WTC11 (cell line): ENCODE measurements around the gene VGF. TPM values are rescaled to one million over a fixed set of nuclear protein-coding genes. Genes with fewer than 3 reads are reported as not detected.

Experiments
- ATAC-seq: fragments of 200-7000 bp; cut with Tn5 transposase; 2 replicates; pipeline ENCODE4 v1.10.0; 2021; ENCODE audit warnings: mild to moderate bottlenecking, moderate library complexity
- CTCF ChIA-PET: fragments of 300-600 bp; sonication (Branson Sonifier 250); formaldehyde crosslinking; loops from one replicate; lab custom pipeline; 2021; ENCODE audit warnings: antibody characterized with exemption; lab: Charles Lee
- POLR2A ChIA-PET: fragments of 350-600 bp; sonication (Branson Sonifier 250); formaldehyde crosslinking; loops from one replicate; lab custom pipeline; 2021; ENCODE audit warnings: antibody characterized with exemption; lab: Charles Lee
- DNase-seq: peaks from one replicate; pipeline ENCODE4 v3.0.0; 2021; ENCODE audit warnings: low spot score
- H3K27ac Mint-ChIP-seq: 2 replicates; pipeline ENCODE4 v1.8.0; 2021; ENCODE audit warnings: mixed read lengths
- H3K27me3 Mint-ChIP-seq: 2 replicates; pipeline ENCODE4 v1.8.0; 2021; ENCODE audit warnings: low read depth, mild to moderate bottlenecking, moderate library complexity, mixed read lengths
- H3K36me3 Mint-ChIP-seq: 2 replicates; pipeline ENCODE4 v1.8.0; 2021; ENCODE audit warnings: mixed read lengths
- H3K4me1 Mint-ChIP-seq: 2 replicates; pipeline ENCODE4 v1.8.0; 2022; ENCODE audit warnings: mixed read lengths
- H3K4me3 Mint-ChIP-seq: 2 replicates; pipeline ENCODE4 v1.8.0; 2021; ENCODE audit warnings: mild to moderate bottlenecking, moderate library complexity, mixed read lengths
- H3K9me3 Mint-ChIP-seq: 2 replicates; pipeline ENCODE4 v1.8.0; 2021; ENCODE audit warnings: mixed read lengths
- CREM ChIP-seq: sonication (generic); formaldehyde crosslinking; IDR thresholded peaks from 2 replicates; pipeline ENCODE4 v1.8.1; 2022; ENCODE audit warnings: mild to moderate bottlenecking, missing genetic modification reagents, moderate library complexity
- EMX1 ChIP-seq: fragments of 250-450 bp; sonication (Bioruptor Pico); IDR thresholded peaks from 2 replicates; pipeline ENCODE4 v1.8.0; 2021; ENCODE audit warnings: mild to moderate bottlenecking
- GRHL2 ChIP-seq: fragments of 250-450 bp; sonication (Bioruptor Pico); IDR thresholded peaks from 2 replicates; pipeline ENCODE4 v1.8.0; 2022; ENCODE audit warnings: mild to moderate bottlenecking, moderate library complexity; ENCODE audit not compliant: insufficient replicate concordance, severe bottlenecking
- GTF2I ChIP-seq: fragments of 250-450 bp; sonication (Bioruptor Pico); conservative IDR thresholded peaks from 2 replicates; pipeline ENCODE4 v1.4.0; 2021; ENCODE audit warnings: mild to moderate bottlenecking
- IRF2 ChIP-seq: sonication (generic); formaldehyde crosslinking; IDR thresholded peaks from 2 replicates; pipeline ENCODE4 v1.8.0; 2022; ENCODE audit warnings: low read depth, missing genetic modification reagents, borderline replicate concordance
- JAZF1 ChIP-seq: fragments of 250-450 bp; sonication (Bioruptor Pico); IDR thresholded peaks from 2 replicates; pipeline ENCODE4 v1.9.0; 2021; ENCODE audit warnings: moderate library complexity, mild to moderate bottlenecking, inconsistent platforms
- KAT7 ChIP-seq: sonication (generic); formaldehyde crosslinking; IDR thresholded peaks from 2 replicates; pipeline ENCODE4 v1.8.1; 2023; ENCODE audit warnings: missing genetic modification reagents, mild to moderate bottlenecking, borderline replicate concordance
- MXD4 ChIP-seq: fragments of 250-450 bp; sonication (Bioruptor Pico); IDR thresholded peaks from 2 replicates; pipeline ENCODE4 v1.8.0; 2021; ENCODE audit warnings: mild to moderate bottlenecking, moderate library complexity, borderline replicate concordance
- NFYB ChIP-seq: sonication (generic); formaldehyde crosslinking; conservative IDR thresholded peaks from 2 replicates; pipeline ENCODE4 v1.8.0; 2022; ENCODE audit warnings: low read depth, missing genetic modification reagents
- NR1H2 ChIP-seq: sonication (generic); formaldehyde crosslinking; IDR thresholded peaks from 2 replicates; pipeline ENCODE4 v1.9.0; 2021; ENCODE audit warnings: mild to moderate bottlenecking, moderate library complexity, missing genetic modification reagents
- OVOL2 ChIP-seq: fragments of 250-450 bp; sonication (Bioruptor Pico); IDR thresholded peaks from 2 replicates; pipeline ENCODE4 v1.9.0; 2021; ENCODE audit warnings: mild to moderate bottlenecking, borderline replicate concordance
- PRDM15 ChIP-seq: sonication (generic); formaldehyde crosslinking; IDR thresholded peaks from 2 replicates; pipeline ENCODE4 v1.8.0; 2022; ENCODE audit warnings: missing genetic modification reagents
- SP1 ChIP-seq: sonication (generic); formaldehyde crosslinking; conservative IDR thresholded peaks from 2 replicates; pipeline ENCODE4 v1.8.1; 2022; ENCODE audit warnings: missing genetic modification reagents
- USF1 ChIP-seq: sonication (generic); formaldehyde crosslinking; IDR thresholded peaks from 2 replicates; pipeline ENCODE4 v1.8.0; 2022; ENCODE audit warnings: mild to moderate bottlenecking, missing genetic modification reagents
- ZNF121 ChIP-seq: sonication (generic); formaldehyde crosslinking; IDR thresholded peaks from 2 replicates; pipeline ENCODE4 v1.8.0; 2023; ENCODE audit warnings: missing genetic modification reagents
- ZNF416 ChIP-seq: fragments of 250-450 bp; sonication (Bioruptor Pico); IDR thresholded peaks from 2 replicates; pipeline ENCODE4 v1.9.0; 2021; ENCODE audit warnings: mild to moderate bottlenecking, inconsistent platforms
- ZNF423 ChIP-seq: fragments of 250-450 bp; sonication (Bioruptor Pico); IDR thresholded peaks from 2 replicates; pipeline ENCODE4 v2.1.2; 2022; ENCODE audit warnings: mild to moderate bottlenecking, moderate library complexity
- ZNF532 ChIP-seq: fragments of 250-450 bp; sonication (Bioruptor Pico); IDR thresholded peaks from 2 replicates; pipeline ENCODE4 v1.9.0; 2021; ENCODE audit warnings: mild to moderate bottlenecking, borderline replicate concordance
- total RNA-seq: library from RNA; stranded (reverse); gene quantifications from 3 replicates; pipeline ENCODE4 v1.2.3, GENCODE V29; 2021
- TF ChIP-seq, protein P1 (sequence below): fragments of 200-600 bp; IDR thresholded peaks from 2 replicates; pipeline ENCODE4 v1.8.0; 2022; ENCODE audit warnings: antibody characterized with exemption
- TF ChIP-seq, protein P2 (sequence below): sonication (generic); formaldehyde crosslinking; IDR thresholded peaks from 2 replicates; pipeline ENCODE4 v1.8.0; 2022; ENCODE audit warnings: mild to moderate bottlenecking, missing genetic modification reagents
- TF ChIP-seq, protein P3 (sequence below): sonication (generic); formaldehyde crosslinking; conservative IDR thresholded peaks from 2 replicates; pipeline ENCODE4 v1.8.1; 2022; ENCODE audit warnings: mild to moderate bottlenecking, missing genetic modification reagents
- TF ChIP-seq, protein P4 (sequence below): sonication (generic); formaldehyde crosslinking; IDR thresholded peaks from 2 replicates; pipeline ENCODE4 v1.8.1; 2023; ENCODE audit warnings: mild to moderate bottlenecking, missing genetic modification reagents

The VGF gene
- total RNA-seq, 1 experiment from 2014 or later, result 5.2 TPM

DNA sequence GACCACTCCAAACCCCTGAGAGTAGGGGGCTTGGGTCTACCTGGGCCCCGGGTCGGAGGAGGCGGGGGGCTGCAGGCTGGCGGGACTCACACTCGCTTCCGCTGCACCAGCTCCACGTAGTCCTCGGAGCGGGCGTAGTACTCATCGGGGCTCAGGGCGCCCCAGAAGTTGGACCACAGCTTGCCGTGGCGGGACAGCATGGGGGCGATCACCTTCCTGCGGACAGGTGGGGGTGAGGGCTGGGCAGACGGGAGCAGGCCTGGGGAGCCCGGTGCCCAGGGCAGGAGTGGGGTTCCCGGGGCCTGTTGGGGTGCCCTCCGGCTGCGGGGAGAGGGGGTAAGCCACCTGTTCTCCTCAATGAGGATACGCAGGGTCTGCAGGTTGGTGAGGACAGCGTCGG, 46.1 kb upstream of the VGF start (continued):
- TF ChIP-seq EMX1, result no peak
- no peak for TF ChIP-seq KAT7 (CRISPR knock-in tag)
- no peak for TF ChIP-seq ZNF121 (CRISPR knock-in tag)
- no peak for TF ChIP-seq ZNF423
- TF ChIP-seq ZNF416 (CRISPR knock-in tag), result no peak
- TF ChIP-seq, protein P1, sequence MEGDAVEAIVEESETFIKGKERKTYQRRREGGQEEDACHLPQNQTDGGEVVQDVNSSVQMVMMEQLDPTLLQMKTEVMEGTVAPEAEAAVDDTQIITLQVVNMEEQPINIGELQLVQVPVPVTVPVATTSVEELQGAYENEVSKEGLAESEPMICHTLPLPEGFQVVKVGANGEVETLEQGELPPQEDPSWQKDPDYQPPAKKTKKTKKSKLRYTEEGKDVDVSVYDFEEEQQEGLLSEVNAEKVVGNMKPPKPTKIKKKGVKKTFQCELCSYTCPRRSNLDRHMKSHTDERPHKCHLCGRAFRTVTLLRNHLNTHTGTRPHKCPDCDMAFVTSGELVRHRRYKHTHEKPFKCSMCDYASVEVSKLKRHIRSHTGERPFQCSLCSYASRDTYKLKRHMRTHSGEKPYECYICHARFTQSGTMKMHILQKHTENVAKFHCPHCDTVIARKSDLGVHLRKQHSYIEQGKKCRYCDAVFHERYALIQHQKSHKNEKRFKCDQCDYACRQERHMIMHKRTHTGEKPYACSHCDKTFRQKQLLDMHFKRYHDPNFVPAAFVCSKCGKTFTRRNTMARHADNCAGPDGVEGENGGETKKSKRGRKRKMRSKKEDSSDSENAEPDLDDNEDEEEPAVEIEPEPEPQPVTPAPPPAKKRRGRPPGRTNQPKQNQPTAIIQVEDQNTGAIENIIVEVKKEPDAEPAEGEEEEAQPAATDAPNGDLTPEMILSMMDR, result no peak
- TF ChIP-seq IRF2 (CRISPR knock-in tag), result no peak
- no peak for TF ChIP-seq MXD4 (CRISPR knock-in tag)
- no peak for TF ChIP-seq GTF2I (CRISPR knock-in tag)
- TF ChIP-seq PRDM15 (CRISPR knock-in tag), result no peak
- TF ChIP-seq, protein P2, sequence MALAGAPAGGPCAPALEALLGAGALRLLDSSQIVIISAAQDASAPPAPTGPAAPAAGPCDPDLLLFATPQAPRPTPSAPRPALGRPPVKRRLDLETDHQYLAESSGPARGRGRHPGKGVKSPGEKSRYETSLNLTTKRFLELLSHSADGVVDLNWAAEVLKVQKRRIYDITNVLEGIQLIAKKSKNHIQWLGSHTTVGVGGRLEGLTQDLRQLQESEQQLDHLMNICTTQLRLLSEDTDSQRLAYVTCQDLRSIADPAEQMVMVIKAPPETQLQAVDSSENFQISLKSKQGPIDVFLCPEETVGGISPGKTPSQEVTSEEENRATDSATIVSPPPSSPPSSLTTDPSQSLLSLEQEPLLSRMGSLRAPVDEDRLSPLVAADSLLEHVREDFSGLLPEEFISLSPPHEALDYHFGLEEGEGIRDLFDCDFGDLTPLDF, result no peak
- TF ChIP-seq ZNF532 (CRISPR knock-in tag), result no peak
- TF ChIP-seq GRHL2 (CRISPR knock-in tag), result no peak
- TF ChIP-seq SP1 (CRISPR knock-in tag), result no peak
- TF ChIP-seq, all 79 proteins: peak for 0

DNA sequence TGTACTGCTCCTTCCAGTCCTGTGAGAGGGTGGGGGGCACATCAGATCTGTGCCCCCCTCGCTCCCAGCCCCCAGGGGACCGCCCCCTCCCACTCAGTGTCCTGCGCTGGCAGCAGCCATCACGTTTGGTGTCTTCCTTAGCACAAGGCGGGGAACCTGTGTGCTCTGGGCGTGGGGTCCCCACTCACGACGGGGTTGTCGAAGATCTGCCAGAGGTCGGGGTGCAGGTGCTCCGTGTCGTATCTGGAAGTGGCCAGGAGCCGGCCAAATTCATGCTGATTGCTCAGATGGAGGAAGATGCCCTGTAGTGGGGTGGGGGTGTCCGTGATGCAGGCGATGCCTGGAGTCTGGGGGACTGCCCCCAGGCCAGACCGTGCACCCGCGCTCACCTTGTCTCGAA, 44.8 kb upstream of the VGF start:
- ATAC-seq (no peak), DNase-seq (no peak)
- ChIA-PET CTCF (interaction anchor here (0.7 to 3.7 kb wide), 2 partner anchors 17 to 73 kb away, joined by 4 to 16 read pairs; no protein-coding TSS in a partner anchor), POLR2A (no interaction called here)
- no peak overlapping the region for H3K4me3 Mint-ChIP-seq
- no peaks in the 10 kb centered on the region for H3K9me3 Mint-ChIP-seq
- H3K27ac Mint-ChIP-seq, result no peak overlapping the region
- H3K4me1 Mint-ChIP-seq, result no peaks in the 10 kb centered on the region
- H3K27me3 Mint-ChIP-seq, result no peaks in the 10 kb centered on the region
- peaks cover 3% of the 10 kb centered on the region; the same call in 1 of the 2 replicates for H3K36me3 Mint-ChIP-seq
- no peak for TF ChIP-seq NFYB (CRISPR knock-in tag)
- TF ChIP-seq OVOL2 (CRISPR knock-in tag), result no peak
- no peak for TF ChIP-seq NR1H2
- no peak for TF ChIP-seq JAZF1
- no peak for TF ChIP-seq USF1 (CRISPR knock-in tag)
- TF ChIP-seq, protein P1, result no peak
- TF ChIP-seq, protein P3, sequence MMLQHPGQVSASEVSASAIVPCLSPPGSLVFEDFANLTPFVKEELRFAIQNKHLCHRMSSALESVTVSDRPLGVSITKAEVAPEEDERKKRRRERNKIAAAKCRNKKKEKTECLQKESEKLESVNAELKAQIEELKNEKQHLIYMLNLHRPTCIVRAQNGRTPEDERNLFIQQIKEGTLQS (CRISPR knock-in tag), result no peak
- TF ChIP-seq, protein P4, sequence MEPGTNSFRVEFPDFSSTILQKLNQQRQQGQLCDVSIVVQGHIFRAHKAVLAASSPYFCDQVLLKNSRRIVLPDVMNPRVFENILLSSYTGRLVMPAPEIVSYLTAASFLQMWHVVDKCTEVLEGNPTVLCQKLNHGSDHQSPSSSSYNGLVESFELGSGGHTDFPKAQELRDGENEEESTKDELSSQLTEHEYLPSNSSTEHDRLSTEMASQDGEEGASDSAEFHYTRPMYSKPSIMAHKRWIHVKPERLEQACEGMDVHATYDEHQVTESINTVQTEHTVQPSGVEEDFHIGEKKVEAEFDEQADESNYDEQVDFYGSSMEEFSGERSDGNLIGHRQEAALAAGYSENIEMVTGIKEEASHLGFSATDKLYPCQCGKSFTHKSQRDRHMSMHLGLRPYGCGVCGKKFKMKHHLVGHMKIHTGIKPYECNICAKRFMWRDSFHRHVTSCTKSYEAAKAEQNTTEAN (CRISPR knock-in tag), result no peak
- TF ChIP-seq CREM (CRISPR knock-in tag), result no peak
